ENCODE results near the gene PTBP3.

- TF ChIP-seq, protein P1, sequence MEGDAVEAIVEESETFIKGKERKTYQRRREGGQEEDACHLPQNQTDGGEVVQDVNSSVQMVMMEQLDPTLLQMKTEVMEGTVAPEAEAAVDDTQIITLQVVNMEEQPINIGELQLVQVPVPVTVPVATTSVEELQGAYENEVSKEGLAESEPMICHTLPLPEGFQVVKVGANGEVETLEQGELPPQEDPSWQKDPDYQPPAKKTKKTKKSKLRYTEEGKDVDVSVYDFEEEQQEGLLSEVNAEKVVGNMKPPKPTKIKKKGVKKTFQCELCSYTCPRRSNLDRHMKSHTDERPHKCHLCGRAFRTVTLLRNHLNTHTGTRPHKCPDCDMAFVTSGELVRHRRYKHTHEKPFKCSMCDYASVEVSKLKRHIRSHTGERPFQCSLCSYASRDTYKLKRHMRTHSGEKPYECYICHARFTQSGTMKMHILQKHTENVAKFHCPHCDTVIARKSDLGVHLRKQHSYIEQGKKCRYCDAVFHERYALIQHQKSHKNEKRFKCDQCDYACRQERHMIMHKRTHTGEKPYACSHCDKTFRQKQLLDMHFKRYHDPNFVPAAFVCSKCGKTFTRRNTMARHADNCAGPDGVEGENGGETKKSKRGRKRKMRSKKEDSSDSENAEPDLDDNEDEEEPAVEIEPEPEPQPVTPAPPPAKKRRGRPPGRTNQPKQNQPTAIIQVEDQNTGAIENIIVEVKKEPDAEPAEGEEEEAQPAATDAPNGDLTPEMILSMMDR (conservative IDR thresholded peaks at IDR 0.05; ENCODE audit: low read length) = no peak
- no peak for TF ChIP-seq EZH2phosphoT487 (IDR thresholded peaks at IDR 0.05; ENCODE audit: borderline replicate concordance)
Observed at GRCh38 chr9:112241491-112241890, 91.9 kb downstream of the PTBP3 start.

Data from Loucy (cell line).